Transverse colon (tissue), 4 donors: ENCODE data around the gene CCDC136. TPM values are rescaled to one million over a fixed set of nuclear protein-coding genes. Genes with fewer than 3 reads are reported as not detected.

Source experiments
- DNase-seq: peaks from one replicate; pipeline ENCODE4 v3.0.0-alpha.2; 2019
- H3K27ac ChIP-seq, 4 donors: fragments of 200-600 bp; sonication (generic); 2 replicates each; pipeline ENCODE4 v1.5.1; 2016 to 2018; ENCODE audit warnings: inconsistent platforms in 4 of 4
- H3K27me3 ChIP-seq: fragments of 200-600 bp; sonication (generic); 2 replicates; pipeline ENCODE4 v1.5.1; 2017; ENCODE audit warnings: inconsistent platforms
- H3K36me3 ChIP-seq, 4 donors: fragments of 200-600 bp; sonication (generic); 2 replicates each; pipeline ENCODE4 v1.5.1; 2017 to 2019; ENCODE audit warnings: inconsistent platforms in 4 of 4
- H3K4me1 ChIP-seq, 4 donors: fragments of 200-600 bp; sonication (generic); 2 replicates each; pipeline ENCODE4 v1.5.1; 2017 to 2020; ENCODE audit warnings: inconsistent platforms in 4 of 4
- H3K4me3 ChIP-seq, 4 donors: fragments of 200-600 bp; sonication (generic); 1 replicate in 1 of 4; 2 replicates in 3 of 4; pipeline versions ENCODE4 v1.5.1 to v1.6.1; 2017 to 2019; ENCODE audit warnings: inconsistent platforms in 4 of 4
- H3K9me3 ChIP-seq, 2 donors: fragments of 200-600 bp; sonication (generic); 2 replicates each; pipeline ENCODE4 v1.5.1; 2017 to 2019; ENCODE audit warnings: inconsistent platforms in 2 of 2
- EP300 ChIP-seq: sonication (generic); formaldehyde crosslinking; IDR thresholded peaks from one replicate; pipeline ENCODE4 v1.6.1; 2017; ENCODE audit warnings: antibody characterized with exemption, low read depth
- POLR2A ChIP-seq: fragments of 450-650 bp; IDR thresholded peaks from one replicate; pipeline ENCODE4 v1.6.1; 2016; ENCODE audit warnings: antibody characterized with exemption, mild to moderate bottlenecking, moderate library complexity
- POLR2AphosphoS5 ChIP-seq, 3 donors: sonication (generic); formaldehyde crosslinking; IDR thresholded peaks; one replicate each; pipeline ENCODE4 v1.6.1; 2016; ENCODE audit warnings: antibody characterized with exemption in 3 of 3
- WGBS, 2 donors: methylation state at CpG; one replicate each; pipeline ENCODE4 v1.1.5; 2018; ENCODE audit warnings: low coverage in 1 of 2; 5-methylcytosine and 5-hydroxymethylcytosine counted together
- in situ Hi-C, 4 donors: fragments of 200-750 bp; cut with MboI; loops; one replicate each; pipeline versions ENCODE4 v1.15.0 to v1.15.1; 2017; ENCODE audit warnings: low sequenced_read_pairs in 3 of 4, low pct_ligation_motif_present in 1 of 4, low pct_unique_long_range_greater_than_20kb in 1 of 4
- intact Hi-C: fragments of 100-400 bp; cut with DNase I; formaldehyde crosslinking; loops from one replicate; pipeline ENCODE4 v1.15.1; 2023; ENCODE audit warnings: low total_unique reads
- total RNA-seq, 4 donors: library from RNA; depleted of rRNA; stranded (reverse); fragments of >200 nt; gene quantifications; one replicate each; pipeline ENCODE4 v1.1.0, GENCODE V29; 2016
- TF ChIP-seq, protein P1 (sequence below), 5 experiments: fragments of 200-600 bp in 3 of 5; fragments of 450-650 bp in 2 of 5; sonication (generic) in 3 of 5; IDR thresholded peaks; 1 replicate in 2 of 5; 2 replicates in 3 of 5; pipeline ENCODE4 v1.5.1; 2016 to 2017; ENCODE audit warnings: antibody characterized with exemption in 5 of 5, inconsistent platforms in 3 of 5, mild to moderate bottlenecking in 2 of 5, moderate library complexity in 1 of 5

CCDC136 gene
- total RNA-seq, 4 donors from 2014 or later: 1.9 to 16.5 (median 8.3) TPM

DNA sequence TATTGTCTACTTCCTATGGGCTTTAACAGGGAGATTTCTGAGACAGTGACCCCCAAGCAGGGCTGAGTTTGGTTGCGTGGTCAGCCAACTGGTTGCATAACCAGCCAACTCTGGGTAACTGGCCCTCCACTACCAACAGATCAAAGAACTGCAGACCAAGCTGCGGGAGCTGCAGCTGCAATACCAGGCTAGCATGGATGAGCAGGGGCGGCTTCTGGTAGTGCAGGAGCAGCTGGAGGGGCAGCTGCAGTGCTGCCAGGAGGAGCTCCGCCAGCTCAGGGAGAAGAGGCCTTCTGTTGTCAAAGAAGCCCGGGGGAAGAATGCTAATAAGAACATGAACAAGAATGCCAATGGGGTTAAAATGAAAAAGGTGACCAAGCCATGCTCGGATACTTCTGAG, 22.7 kb downstream of the CCDC136 start:
- WGBS, 2 donors: 89 to 100% methylated on average over 1 to 6 of the region's 6 CpGs
- no peaks in the 10 kb centered on the region for H3K27me3 ChIP-seq
- no peaks in the 10 kb centered on the region for H3K4me1 ChIP-seq
- no peak overlapping the region for H3K4me3 ChIP-seq
- no peaks in the 10 kb centered on the region for H3K9me3 ChIP-seq
- TF ChIP-seq POLR2A (no peak), POLR2AphosphoS5 (IDR thresholded peaks at IDR 0.05) (no peak)
- no peak overlapping the region for H3K27ac ChIP-seq
- no peak for DNase-seq
- intact Hi-C loops (no loop called here), in situ Hi-C loops (no loop called here)
- H3K36me3 ChIP-seq: no peaks in the 10 kb centered on the region

DNA sequence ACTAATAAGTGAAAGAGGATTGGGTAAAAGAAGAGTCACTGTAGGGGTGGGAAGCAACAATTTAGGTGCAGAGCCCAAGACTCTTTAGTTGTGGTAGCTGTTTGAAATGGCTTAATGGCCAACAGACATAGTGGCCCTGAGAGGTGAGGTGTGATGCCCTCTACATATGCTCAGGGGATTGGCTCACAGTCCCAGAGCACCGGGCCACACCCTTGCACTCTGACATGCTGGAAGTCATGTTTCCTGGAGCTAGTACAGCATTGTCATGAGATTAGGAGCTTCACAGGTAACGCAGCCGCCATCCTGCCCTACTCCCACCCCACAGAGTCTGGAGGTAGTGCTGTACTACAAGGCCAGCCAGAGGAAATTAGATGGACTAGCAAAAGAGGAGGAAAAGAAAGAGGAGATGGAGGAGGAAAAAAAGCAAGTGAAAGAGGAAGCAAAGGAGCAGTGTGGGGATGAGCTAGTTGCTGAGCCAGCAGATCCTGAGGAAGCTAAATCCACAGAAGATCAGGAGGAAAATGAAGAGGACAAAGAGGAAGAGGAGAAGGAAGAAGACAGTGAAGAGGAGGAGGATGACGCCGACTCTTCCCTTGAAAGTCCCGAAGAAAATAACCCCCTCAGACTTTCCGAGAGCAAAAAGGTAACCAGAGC, 23.6 kb downstream of the CCDC136 start:
- 61 to 75% methylated on average over 6 to 7 of the region's 7 CpGs for WGBS, 2 donors
- H3K4me1 ChIP-seq: no peaks in the 10 kb centered on the region

DNA sequence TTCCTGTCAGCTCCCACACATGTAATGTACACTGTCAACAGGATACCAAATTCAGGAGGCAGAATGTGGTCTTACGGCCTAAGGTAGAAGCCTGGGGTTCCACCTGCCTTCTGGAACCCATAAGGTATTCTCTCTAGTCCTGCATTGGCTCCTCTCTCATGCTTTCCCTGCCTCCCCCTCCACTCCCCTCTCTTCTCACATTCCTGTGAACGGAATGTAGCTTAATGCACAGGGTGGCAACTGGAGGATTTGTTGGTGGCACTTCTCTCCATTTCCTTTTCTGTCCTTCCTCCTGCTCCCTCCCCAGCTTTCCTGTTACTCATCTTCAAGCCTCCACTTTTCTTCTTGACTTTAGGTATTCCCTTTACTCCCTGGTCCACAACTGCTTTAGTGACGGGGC, 26.9 kb downstream of the CCDC136 start:
- no peak for DNase-seq
- H3K36me3 ChIP-seq: no peaks in the 10 kb centered on the region
- TF ChIP-seq POLR2AphosphoS5 (IDR thresholded peaks at IDR 0.05) (no peak), POLR2A (no peak), EP300 (no peak)
- TF ChIP-seq, protein P1, sequence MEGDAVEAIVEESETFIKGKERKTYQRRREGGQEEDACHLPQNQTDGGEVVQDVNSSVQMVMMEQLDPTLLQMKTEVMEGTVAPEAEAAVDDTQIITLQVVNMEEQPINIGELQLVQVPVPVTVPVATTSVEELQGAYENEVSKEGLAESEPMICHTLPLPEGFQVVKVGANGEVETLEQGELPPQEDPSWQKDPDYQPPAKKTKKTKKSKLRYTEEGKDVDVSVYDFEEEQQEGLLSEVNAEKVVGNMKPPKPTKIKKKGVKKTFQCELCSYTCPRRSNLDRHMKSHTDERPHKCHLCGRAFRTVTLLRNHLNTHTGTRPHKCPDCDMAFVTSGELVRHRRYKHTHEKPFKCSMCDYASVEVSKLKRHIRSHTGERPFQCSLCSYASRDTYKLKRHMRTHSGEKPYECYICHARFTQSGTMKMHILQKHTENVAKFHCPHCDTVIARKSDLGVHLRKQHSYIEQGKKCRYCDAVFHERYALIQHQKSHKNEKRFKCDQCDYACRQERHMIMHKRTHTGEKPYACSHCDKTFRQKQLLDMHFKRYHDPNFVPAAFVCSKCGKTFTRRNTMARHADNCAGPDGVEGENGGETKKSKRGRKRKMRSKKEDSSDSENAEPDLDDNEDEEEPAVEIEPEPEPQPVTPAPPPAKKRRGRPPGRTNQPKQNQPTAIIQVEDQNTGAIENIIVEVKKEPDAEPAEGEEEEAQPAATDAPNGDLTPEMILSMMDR (IDR thresholded peaks at IDR 0.05): no peak
- intact Hi-C loops: no loop called here
- WGBS, 2 donors: 73 to 76% methylated on average over 2 to 3 of the region's 3 CpGs
- no peaks in the 10 kb centered on the region for H3K9me3 ChIP-seq
- no peaks in the 10 kb centered on the region for H3K27me3 ChIP-seq
- no peak overlapping the region for H3K4me3 ChIP-seq
- H3K27ac ChIP-seq: no peak overlapping the region
- no peaks in the 10 kb centered on the region for H3K4me1 ChIP-seq
- in situ Hi-C loops: no loop called here

More for the DNA sequence above, 23.6 kb downstream of the CCDC136 start:
- H3K27ac ChIP-seq: no peak overlapping the region
- DNase-seq: no peak
- intact Hi-C loops (no loop called here), in situ Hi-C loops (no loop called here)
- H3K9me3 ChIP-seq: no peaks in the 10 kb centered on the region
- H3K36me3 ChIP-seq: no peaks in the 10 kb centered on the region
- TF ChIP-seq EP300 (no peak), POLR2A (no peak), POLR2AphosphoS5 (IDR thresholded peaks at IDR 0.05) (no peak)
- H3K27me3 ChIP-seq: no peaks in the 10 kb centered on the region
- no peak overlapping the region for H3K4me3 ChIP-seq

DNA sequence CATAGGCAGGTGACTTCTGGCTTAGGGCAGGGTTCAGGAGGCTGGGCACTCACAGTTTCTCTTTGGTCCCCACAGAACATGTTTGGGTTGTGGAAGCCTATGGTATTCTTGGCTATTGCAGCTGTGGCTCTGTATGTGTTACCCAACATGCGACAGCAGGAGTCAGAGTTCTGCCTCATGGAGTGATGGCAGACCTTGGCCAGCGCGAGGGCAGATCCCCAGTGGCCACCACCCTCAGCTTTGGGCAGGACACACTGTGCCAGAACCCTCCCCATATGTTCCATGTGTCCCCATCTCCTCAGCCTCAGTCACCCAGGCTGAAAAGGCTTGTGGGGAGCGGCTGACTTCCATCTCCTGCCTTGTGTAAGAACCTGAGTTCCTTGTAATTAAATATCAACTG, 30.0 kb downstream of the CCDC136 start:
- Histone ChIP-seq H3K4me1 (no peaks in the 10 kb centered on the region), H3K27me3 (no peaks in the 10 kb centered on the region), H3K36me3 (no peaks in the 10 kb centered on the region), H3K9me3 (no peaks in the 10 kb centered on the region), H3K27ac (no peak overlapping the region), H3K4me3 (no peak overlapping the region)
- TF ChIP-seq, protein P1 (IDR thresholded peaks at IDR 0.05): no peak
- DNase-seq: no peak
- in situ Hi-C loops (no loop called here), intact Hi-C loops (no loop called here)
- WGBS, 2 donors: 90% methylated on average over 4 of the region's 4 CpGs; no CpG with 5 or more reads in 1 of the 2 donors

DNA sequence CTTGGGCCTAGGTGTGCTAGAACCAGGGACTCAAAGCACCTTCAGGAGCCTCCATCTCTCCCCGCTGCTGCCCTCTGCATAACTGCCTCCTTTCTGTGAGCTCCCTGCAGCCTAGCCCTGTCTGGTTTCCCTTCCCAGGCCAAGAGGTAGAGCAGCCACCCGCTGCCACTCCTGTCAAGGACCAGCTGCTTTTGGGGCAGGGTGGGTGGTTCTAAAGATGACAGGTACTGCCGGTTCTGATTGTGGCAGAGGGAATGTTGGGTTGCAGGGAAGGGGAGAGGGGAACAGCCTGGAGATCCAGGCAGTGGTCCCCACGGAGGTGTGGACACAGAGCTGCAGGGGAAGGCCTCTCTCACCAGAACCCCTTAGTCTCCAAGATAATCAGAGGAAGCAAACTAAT, 34.7 kb downstream of the CCDC136 start:
- in situ Hi-C loops: no loop called here
- WGBS, 2 donors: 84% methylated on average over 4 of the region's 4 CpGs; no CpG with 5 or more reads in 1 of the 2 donors

More for the DNA sequence above, 34.7 kb downstream of the CCDC136 start:
- Histone ChIP-seq H3K27ac (peak overlapping the region in 1 of 4 donors; percentile 84), H3K4me3 (no peak overlapping the region), H3K9me3 (no peaks in the 10 kb centered on the region), H3K4me1 (peaks cover 5 to 18% (median 8%) of the 10 kb centered on the region in 4 donors), H3K36me3 (no peaks in the 10 kb centered on the region), H3K27me3 (peaks cover 31% of the 10 kb centered on the region)
- no peak for DNase-seq
- TF ChIP-seq, protein P1 (IDR thresholded peaks at IDR 0.05): no peak
- TF ChIP-seq POLR2A (no peak), EP300 (no peak), POLR2AphosphoS5 (IDR thresholded peaks at IDR 0.05) (no peak)
- intact Hi-C loops: no loop called here
